C4-2B (cell line): Measurements from ENCODE around the gene PAFAH1B2.

Experiments
- ZFX ChIP-seq: fragments of 450-650 bp; IDR thresholded peaks from 2 replicates; pipeline ENCODE4 v1.6.1; 2017
- TF ChIP-seq, protein P1 (sequence below): fragments of 450-650 bp; conservative IDR thresholded peaks from 2 replicates; pipeline ENCODE4 v1.5.1; 2017; ENCODE audit warnings: mild to moderate bottlenecking

DNA sequence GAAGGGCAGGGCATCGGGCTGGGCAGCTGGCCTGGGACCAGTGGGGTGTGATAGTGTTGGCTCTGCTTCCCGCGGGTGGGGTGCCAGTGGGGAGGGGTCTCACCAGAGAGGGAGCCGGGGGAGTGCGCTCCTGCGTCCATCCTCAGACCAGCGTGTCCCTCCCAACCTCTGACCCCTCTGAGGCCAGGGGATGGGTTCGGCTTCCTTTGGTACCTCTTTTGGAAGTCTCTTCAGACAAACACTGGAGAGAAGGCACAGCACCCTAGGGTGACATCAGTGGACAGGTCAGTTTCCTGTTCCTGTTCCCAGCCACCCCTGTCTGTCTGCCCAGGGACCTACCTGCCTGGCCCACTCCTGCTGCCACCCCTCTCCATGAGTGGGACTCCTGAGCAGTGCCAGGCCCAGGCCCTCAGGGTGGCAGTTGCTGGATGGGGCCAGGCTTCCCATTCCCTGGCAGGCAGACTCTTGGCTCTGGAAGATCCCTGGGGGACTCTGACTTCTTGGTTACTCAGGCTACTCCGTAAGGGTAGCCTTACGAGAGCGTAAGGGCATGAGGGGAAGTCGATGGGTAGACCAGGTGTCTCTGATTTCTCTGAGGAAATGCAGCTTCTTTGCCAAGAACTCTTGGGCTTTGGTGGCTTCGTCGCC lies 57.7 kb downstream of the PAFAH1B2 start:
- TF ChIP-seq, protein P1, sequence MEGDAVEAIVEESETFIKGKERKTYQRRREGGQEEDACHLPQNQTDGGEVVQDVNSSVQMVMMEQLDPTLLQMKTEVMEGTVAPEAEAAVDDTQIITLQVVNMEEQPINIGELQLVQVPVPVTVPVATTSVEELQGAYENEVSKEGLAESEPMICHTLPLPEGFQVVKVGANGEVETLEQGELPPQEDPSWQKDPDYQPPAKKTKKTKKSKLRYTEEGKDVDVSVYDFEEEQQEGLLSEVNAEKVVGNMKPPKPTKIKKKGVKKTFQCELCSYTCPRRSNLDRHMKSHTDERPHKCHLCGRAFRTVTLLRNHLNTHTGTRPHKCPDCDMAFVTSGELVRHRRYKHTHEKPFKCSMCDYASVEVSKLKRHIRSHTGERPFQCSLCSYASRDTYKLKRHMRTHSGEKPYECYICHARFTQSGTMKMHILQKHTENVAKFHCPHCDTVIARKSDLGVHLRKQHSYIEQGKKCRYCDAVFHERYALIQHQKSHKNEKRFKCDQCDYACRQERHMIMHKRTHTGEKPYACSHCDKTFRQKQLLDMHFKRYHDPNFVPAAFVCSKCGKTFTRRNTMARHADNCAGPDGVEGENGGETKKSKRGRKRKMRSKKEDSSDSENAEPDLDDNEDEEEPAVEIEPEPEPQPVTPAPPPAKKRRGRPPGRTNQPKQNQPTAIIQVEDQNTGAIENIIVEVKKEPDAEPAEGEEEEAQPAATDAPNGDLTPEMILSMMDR, result no peak
- no peak for TF ChIP-seq ZFX
